ENCODE data around the gene GTF3C1.

GTF3C1 gene

DNA sequence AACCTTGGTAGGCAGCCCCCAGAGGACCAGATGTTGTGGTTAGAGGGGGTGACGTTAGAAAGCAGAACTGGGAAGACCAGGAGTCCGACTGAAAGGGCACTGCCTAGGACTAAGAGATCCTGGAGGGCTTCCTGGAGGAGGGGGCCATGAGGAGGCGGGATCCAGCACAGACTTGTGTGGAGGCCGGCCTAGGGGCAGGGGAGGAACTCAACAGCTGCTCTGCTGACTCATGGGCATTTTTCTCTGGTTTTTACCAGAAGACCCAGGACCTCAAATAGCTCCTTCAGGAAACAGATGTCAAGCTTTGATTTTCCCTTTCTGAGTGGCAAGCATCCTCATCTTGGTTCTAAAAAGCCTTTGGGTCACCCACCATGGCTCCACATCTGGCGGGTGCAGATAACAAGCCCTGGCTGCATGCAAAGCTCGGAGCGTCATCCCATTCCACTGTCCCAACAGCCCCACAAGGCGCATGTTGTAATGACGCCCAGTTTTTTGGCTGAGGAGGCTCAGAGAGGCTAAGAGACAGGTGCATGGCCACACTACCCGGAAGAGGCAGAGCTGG, 118.7 kb downstream of the GTF3C1 start:
- TF ChIP-seq FOXP2 (optimal IDR thresholded peaks at IDR 0.05; ENCODE audit: borderline replicate concordance, extremely low read depth, extremely low read length, insufficient read depth) (no peak), REST (IDR thresholded peaks at IDR 0.05; ENCODE audit: insufficient read depth in 1 of 2, low read depth in 2 of 2, low read length in 2 of 2) (no peak), POLR2AphosphoS5 (IDR thresholded peaks at IDR 0.05; ENCODE audit: low read depth, low read length) (no peak), TAF1 (IDR thresholded peaks at IDR 0.05; ENCODE audit: borderline replicate concordance, insufficient read depth, low read length) (no peak), SIN3A (IDR thresholded peaks at IDR 0.05; ENCODE audit: borderline replicate concordance, insufficient read depth, low read length) (no peak)

DNA sequence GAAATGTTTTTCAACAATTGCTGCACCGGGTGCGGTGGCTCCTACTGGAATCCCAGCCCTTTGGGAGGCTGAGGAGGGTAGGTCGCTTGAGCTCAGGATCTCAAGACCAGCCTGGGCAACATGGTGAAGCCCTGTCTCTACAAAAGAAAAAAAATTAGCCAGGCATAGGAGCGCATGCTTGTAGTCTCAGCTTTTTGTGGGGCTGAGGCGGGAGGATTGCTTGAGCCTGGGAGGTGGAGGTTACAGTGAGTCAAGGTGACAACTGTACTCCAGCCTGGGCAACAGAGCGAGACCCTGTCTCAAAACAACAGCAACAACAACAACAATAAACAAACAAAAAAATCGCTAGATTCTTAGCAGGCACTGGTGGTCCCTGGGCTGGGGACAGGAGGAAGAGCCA, 119.2 kb downstream of the GTF3C1 start:
- TF ChIP-seq TAF1 (IDR thresholded peaks at IDR 0.05; ENCODE audit: borderline replicate concordance, insufficient read depth, low read length) = no peak
- no peak for TF ChIP-seq SIN3A (IDR thresholded peaks at IDR 0.05; ENCODE audit: borderline replicate concordance, insufficient read depth, low read length)
- no peak for TF ChIP-seq FOXP2 (optimal IDR thresholded peaks at IDR 0.05; ENCODE audit: borderline replicate concordance, extremely low read depth, extremely low read length, insufficient read depth)

DNA sequence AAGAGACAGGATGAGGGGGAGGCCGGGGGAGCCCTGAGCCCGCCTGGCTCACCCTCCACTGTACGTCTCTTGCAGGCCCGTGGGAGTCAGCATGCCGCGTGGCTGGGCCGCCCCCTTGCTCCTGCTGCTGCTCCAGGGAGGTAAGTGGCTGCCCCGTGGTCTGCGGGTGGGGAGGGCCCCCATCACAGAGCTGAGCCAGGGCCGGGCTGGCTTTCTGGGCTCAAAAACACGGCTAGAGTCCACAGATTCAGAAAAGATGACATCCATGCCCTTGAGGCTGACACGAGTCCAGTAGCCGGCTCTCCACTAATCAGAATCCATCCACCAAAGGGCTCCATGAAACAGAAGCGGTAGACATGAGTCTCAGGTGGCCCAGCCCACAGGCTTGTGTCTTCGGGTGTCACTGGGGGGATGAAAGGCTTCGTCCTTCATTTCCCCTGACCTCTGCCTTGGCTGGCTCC, 119.7 kb downstream of the GTF3C1 start:
- TF ChIP-seq REST (IDR thresholded peaks at IDR 0.05; ENCODE audit: insufficient read depth in 1 of 2, low read depth in 2 of 2, low read length in 2 of 2) = no peak
- TF ChIP-seq POLR2AphosphoS5 (IDR thresholded peaks at IDR 0.05; ENCODE audit: low read depth, low read length) = no peak
- TF ChIP-seq TAF1 (IDR thresholded peaks at IDR 0.05; ENCODE audit: borderline replicate concordance, insufficient read depth, low read length) = no peak

DNA sequence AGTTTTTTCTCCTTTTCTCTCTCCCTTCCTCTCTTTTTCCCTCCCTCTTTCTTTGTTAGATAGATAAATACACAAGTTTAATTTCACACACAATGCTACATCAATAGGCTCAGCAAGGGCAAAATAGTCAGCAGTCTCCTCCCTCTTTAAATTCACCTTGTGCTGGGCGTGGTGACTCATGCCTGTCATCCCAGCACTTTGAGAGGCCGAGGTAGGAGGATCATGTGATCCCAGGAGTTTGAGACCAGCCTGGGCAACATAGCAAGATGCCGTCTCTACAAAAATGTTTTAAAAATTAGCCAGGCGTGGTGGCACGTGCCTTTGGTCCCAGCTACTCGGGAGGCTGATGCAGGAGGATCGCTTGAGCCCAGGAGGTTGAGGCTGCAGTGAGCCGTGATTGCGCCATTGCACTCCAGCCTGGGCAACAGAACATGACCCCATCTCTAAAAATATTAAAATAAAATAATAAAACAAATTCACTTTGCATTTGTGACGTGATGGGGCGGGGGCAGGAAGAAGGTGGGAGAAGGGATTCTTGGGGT, 120.3 kb downstream of the GTF3C1 start:
- TF ChIP-seq TAF1 (IDR thresholded peaks at IDR 0.05; ENCODE audit: borderline replicate concordance, insufficient read depth, low read length) (no peak), FOXP2 (optimal IDR thresholded peaks at IDR 0.05; ENCODE audit: borderline replicate concordance, extremely low read depth, extremely low read length, insufficient read depth) (no peak), REST (IDR thresholded peaks at IDR 0.05; ENCODE audit: insufficient read depth in 1 of 2, low read depth in 2 of 2, low read length in 2 of 2) (no peak), SIN3A (IDR thresholded peaks at IDR 0.05; ENCODE audit: borderline replicate concordance, insufficient read depth, low read length) (no peak), POLR2AphosphoS5 (IDR thresholded peaks at IDR 0.05; ENCODE audit: low read depth, low read length) (no peak)

DNA sequence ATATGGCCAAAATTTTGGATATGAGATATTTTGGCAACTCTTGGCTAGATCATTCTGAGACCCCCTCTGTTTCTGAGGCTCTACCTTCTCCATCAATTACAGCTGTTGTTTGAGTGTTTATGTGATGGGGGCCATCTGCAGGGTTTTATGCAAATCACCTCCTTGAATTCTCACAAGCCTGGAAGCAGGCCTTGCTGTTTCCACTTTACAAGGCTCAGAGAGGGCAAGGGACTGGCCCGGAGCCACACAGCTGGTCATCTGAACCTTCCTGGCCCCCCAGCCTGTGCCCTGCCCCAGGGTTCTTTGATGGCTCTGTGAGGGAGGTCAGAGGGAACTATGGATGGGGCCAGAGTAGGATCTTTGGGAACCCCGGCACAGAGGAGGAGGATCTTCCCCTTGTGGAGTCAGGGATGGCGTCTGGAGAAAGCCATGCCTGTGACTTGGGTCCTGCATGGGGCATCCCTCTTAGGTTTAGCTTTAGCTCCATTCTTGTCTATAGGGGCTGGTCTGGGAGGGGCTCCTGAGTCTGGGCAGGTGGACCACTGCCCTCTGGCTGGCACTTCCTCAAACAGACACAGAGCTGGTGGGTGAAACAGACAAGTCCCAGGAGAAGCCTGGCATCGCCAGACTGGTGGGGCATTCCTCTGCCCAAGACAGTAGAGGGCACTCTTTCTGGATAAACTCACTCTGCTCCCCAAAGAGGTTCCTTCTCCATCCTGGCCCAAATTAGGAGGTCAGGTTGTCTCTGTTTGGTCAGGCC, 121.5 kb downstream of the GTF3C1 start:
- TF ChIP-seq POLR2AphosphoS5 (IDR thresholded peaks at IDR 0.05; ENCODE audit: low read depth, low read length) (no peak), SIN3A (IDR thresholded peaks at IDR 0.05; ENCODE audit: borderline replicate concordance, insufficient read depth, low read length) (no peak), FOXP2 (optimal IDR thresholded peaks at IDR 0.05; ENCODE audit: borderline replicate concordance, extremely low read depth, extremely low read length, insufficient read depth) (no peak), REST (IDR thresholded peaks at IDR 0.05; ENCODE audit: insufficient read depth in 1 of 2, low read depth in 2 of 2, low read length in 2 of 2) (no peak), TAF1 (IDR thresholded peaks at IDR 0.05; ENCODE audit: borderline replicate concordance, insufficient read depth, low read length) (no peak)

Data from PFSK-1 (cell line).